Testis (tissue), 2 donors: ENCODE data around the gene TMEM232.

Source experiments
- CTCF ChIP-seq, 3 experiments: fragments of 450-650 bp in 2 of 3; fragments of 200-600 bp in 1 of 3; sonication (generic) in 1 of 3; IDR thresholded peaks; one replicate each; pipeline ENCODE4 v1.5.1; 2016 to 2019; ENCODE audit warnings: antibody characterized with exemption in 3 of 3, mild to moderate bottlenecking in 2 of 3, moderate library complexity in 1 of 3
- POLR2A ChIP-seq: fragments of 450-650 bp; IDR thresholded peaks from one replicate; pipeline ENCODE4 v1.6.1; 2017; ENCODE audit warnings: antibody characterized with exemption, mild to moderate bottlenecking, moderate library complexity

DNA sequence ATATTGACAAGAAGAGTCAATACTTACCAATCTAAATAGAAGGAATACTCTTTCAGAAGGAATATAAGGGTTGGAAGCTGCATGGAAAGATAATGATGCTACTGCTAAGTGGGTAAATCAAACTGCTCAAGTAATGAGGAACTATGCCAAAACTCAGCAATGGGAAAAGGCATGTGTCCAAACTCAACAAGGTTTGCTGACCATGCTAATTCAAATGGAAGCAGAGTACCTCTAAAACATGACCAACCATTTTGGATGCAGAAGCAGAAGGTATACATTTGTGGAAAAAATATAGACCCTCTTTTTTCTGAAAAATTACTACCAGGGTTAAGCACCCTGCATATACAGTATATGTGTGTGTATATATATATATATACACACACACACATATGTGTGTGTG is 21.1 kb downstream of the TMEM232 start:
- TF ChIP-seq CTCF (IDR thresholded peaks at IDR 0.05) (no peak), POLR2A (no peak)
